ENCODE data around the gene SERPINA3.

DNA sequence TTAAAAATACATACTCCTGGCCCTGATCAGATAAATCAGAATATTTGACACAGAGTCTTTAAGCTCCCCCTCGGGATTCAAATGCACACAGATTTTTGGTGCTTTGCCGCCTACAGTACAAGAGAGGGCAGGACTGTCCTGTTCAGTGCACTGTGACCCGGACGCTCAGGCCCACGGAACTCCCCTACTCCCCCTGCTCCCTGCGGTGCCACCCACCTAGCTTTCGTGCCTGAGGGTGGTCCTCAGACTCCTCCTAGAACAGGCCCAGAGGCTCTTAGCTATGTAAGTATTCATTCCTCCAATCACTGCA, 13.7 kb upstream of the SERPINA3 start:
- TF ChIP-seq, protein P1, sequence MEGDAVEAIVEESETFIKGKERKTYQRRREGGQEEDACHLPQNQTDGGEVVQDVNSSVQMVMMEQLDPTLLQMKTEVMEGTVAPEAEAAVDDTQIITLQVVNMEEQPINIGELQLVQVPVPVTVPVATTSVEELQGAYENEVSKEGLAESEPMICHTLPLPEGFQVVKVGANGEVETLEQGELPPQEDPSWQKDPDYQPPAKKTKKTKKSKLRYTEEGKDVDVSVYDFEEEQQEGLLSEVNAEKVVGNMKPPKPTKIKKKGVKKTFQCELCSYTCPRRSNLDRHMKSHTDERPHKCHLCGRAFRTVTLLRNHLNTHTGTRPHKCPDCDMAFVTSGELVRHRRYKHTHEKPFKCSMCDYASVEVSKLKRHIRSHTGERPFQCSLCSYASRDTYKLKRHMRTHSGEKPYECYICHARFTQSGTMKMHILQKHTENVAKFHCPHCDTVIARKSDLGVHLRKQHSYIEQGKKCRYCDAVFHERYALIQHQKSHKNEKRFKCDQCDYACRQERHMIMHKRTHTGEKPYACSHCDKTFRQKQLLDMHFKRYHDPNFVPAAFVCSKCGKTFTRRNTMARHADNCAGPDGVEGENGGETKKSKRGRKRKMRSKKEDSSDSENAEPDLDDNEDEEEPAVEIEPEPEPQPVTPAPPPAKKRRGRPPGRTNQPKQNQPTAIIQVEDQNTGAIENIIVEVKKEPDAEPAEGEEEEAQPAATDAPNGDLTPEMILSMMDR (IDR thresholded peaks at IDR 0.05): no peak
- no peak for TF ChIP-seq POLR2A (IDR thresholded peaks at IDR 0.05)
- no peak for TF ChIP-seq EP300 (IDR thresholded peaks at IDR 0.05)
